AG09309 (cell line): Measurements from ENCODE around the gene KRTAP10-10.
"Not testable (repeated sequence)": the region's sequence is repeated elsewhere in the genome, so short reads cannot be mapped to it uniquely, and the experiment has no call there.

Experiments used
- DNase-seq: peaks from one replicate; pipeline ENCODE4 v3.0.0-alpha.2; 2010; ENCODE audit warnings: low read depth
- H3K4me3 ChIP-seq: 2 replicates; pipeline ENCODE4 v1.5.1; 2011; ENCODE audit warnings: mild to moderate bottlenecking, low read depth, low read length, moderate library complexity; ENCODE audit not compliant: control insufficient read depth
- CTCF ChIP-seq: IDR thresholded peaks from 2 replicates; pipeline ENCODE4 v1.5.1; 2011; ENCODE audit warnings: mild to moderate bottlenecking, low read depth, low read length, inconsistent platforms; ENCODE audit not compliant: insufficient read depth, control insufficient read depth; ENCODE audit errors: missing control alignments

KRTAP10-10 gene, protein sequence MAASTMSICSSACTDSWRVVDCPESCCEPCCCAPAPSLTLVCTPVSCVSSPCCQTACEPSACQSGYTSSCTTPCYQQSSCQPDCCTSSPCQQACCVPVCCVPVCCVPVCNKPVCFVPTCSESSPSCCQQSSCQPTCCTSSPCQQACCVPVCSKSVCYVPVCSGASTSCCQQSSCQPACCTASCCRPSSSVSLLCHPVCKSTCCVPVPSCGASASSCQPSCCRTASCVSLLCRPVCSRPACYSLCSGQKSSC

DNA sequence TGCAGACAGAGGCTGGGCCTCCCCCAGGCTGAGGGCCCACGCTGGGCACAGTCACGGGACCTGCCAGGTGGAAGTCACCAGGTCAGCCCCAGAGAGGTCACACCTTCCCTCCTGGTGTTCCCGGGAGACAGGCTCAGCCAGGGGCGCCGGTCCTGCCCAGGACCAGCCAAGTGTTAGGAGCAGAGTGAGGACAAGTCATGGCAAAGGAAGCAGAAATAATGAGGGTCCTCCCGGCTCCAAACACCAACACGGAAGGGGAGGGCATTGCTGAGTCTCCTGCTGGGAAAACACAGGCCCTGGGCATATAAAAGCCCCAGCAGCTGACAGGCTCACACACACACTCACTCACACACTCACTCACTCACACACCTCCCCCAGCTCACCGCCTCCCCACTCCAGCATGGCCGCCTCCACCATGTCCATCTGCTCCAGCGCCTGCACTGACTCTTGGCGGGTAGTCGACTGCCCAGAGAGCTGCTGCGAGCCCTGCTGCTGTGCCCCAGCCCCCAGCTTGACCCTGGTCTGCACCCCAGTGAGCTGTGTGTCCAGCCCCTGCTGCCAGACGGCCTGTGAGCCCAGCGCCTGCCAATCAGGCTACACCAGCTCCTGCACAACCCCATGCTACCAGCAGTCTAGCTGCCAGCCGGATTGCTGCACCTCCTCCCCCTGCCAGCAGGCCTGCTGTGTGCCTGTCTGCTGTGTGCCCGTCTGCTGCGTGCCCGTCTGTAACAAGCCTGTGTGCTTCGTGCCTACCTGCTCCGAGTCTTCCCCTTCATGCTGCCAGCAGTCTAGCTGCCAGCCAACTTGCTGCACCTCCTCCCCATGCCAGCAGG is at the start of gene KRTAP10-10:
Gene KRTAP10-10 (plus strand): TSS at position 339 of the 833 bp plus-strand sequence. CDS start 62 bp downstream, at position 401.
- no peak for TF ChIP-seq CTCF
- no peak within 1 kb of the TSS for H3K4me3 ChIP-seq
- no peak for DNase-seq

GRCh38 chr21:44589094-44589493 is 48.1 kb upstream of the KRTAP10-10 start:
- no peak for TF ChIP-seq CTCF
- DNase-seq, result no peak
- no peak overlapping the region for H3K4me3 ChIP-seq

GRCh38 chr21:44589586-44590305 is 47.4 kb upstream of the KRTAP10-10 start:
- H3K4me3 ChIP-seq, result no peak overlapping the region
- TF ChIP-seq CTCF, result no peak
- no peak for DNase-seq

DNA sequence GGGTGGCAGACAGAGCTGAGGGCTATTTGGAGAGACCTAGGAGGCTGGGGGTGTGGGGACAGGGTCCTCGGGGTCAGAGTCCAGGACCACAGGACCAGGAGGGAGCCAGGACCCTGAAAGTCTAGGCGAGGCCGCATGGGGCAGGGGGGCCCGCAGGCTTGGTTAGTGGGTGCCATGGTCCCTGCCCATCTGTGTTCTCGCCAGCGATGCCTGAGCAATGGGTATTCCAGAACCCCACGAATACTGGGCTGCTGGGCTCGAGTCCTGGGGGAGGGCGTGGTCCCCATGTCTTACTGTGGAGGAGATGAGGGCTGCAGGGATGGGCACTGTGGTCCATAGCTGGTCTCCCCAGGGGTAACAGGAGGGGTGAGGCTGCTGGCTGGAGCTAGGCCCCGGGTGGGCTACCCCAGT is 46.8 kb upstream of the KRTAP10-10 start:
- no peak overlapping the region for H3K4me3 ChIP-seq
- DNase-seq, result no peak
- TF ChIP-seq CTCF, result no peak

DNA sequence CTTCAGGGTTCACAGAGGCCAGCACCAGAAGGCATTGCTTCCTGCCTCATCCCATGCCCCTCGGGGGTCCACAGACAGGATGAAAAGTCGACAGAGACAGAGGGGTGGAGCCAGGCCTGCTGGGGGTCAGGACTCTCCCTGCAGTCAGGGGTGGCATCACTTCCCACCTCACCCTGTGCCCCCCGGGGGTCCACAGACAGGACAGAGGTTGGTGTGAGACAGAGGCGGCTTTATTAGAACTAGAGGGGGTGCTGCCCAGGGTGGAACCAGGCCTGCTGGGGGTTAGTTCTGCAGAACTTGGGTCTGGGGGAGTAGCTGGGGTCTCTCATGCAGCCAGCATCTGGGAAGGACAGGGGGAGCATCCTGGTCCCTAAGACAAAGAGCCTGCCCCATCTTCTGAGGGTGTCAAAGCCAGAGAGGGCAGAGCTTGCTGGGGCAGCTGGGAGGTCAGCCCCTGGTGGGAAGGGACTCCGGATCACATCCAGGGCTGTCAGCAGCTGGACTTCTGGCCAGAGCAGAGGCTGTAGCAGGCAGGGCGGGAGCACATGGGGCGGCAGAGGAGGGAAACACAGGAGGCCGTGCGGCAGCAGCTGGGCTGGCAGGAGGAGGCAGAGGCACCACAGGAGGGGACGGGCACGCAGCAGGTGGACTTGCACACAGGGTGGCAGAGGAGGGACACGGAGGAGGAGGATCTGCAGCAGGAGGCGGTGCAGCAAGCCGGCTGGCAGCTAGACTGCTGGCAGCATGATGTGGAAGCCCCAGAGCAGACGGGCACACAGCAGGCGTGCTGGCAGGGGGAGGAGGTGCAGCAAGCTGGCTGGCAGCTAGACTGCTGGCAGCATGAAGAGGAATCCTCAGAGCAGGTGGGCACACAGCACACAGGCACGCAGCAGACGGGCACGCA is 46.0 kb upstream of the KRTAP10-10 start:
- DNase-seq, H3K4me3 ChIP-seq: not testable (repeated sequence)

GRCh38 chr21:44591801-44592130 is 45.4 kb upstream of the KRTAP10-10 start:
- not testable (repeated sequence) for DNase-seq, H3K4me3 ChIP-seq
